AG10803 (cell line): ENCODE data around the gene PTPRD.

ENCODE experiments used
- DNase-seq: peaks from one replicate; pipeline ENCODE4 v3.0.0; 2010; ENCODE audit warnings: low read depth
- H3K4me3 ChIP-seq: 2 replicates; pipeline ENCODE4 v1.5.1; 2011; ENCODE audit warnings: mild to moderate bottlenecking, low read length, control low read depth
- TF ChIP-seq, protein P1 (sequence below): conservative IDR thresholded peaks from 2 replicates; pipeline ENCODE4 v1.5.1; 2011; ENCODE audit warnings: mild to moderate bottlenecking, low read length, control low read depth, inconsistent platforms

Gene PTPRD

GRCh38 chr9:8668231-8668630 is 1944.6 kb downstream of the PTPRD start:
- no peak overlapping the region for H3K4me3 ChIP-seq
- no peak for DNase-seq
- TF ChIP-seq, protein P1, sequence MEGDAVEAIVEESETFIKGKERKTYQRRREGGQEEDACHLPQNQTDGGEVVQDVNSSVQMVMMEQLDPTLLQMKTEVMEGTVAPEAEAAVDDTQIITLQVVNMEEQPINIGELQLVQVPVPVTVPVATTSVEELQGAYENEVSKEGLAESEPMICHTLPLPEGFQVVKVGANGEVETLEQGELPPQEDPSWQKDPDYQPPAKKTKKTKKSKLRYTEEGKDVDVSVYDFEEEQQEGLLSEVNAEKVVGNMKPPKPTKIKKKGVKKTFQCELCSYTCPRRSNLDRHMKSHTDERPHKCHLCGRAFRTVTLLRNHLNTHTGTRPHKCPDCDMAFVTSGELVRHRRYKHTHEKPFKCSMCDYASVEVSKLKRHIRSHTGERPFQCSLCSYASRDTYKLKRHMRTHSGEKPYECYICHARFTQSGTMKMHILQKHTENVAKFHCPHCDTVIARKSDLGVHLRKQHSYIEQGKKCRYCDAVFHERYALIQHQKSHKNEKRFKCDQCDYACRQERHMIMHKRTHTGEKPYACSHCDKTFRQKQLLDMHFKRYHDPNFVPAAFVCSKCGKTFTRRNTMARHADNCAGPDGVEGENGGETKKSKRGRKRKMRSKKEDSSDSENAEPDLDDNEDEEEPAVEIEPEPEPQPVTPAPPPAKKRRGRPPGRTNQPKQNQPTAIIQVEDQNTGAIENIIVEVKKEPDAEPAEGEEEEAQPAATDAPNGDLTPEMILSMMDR = no peak

- TF ChIP-seq, protein P1 = no peak
- H3K4me3 ChIP-seq = no peak overlapping the region
- no peak for DNase-seq
Measured at GRCh38 chr9:8666060-8666459, 1946.7 kb downstream of the PTPRD start.

GRCh38 chr9:8660383-8660782 is 1952.4 kb downstream of the PTPRD start:
- no peak for DNase-seq
- TF ChIP-seq, protein P1 = no peak
- H3K4me3 ChIP-seq = no peak overlapping the region

DNA sequence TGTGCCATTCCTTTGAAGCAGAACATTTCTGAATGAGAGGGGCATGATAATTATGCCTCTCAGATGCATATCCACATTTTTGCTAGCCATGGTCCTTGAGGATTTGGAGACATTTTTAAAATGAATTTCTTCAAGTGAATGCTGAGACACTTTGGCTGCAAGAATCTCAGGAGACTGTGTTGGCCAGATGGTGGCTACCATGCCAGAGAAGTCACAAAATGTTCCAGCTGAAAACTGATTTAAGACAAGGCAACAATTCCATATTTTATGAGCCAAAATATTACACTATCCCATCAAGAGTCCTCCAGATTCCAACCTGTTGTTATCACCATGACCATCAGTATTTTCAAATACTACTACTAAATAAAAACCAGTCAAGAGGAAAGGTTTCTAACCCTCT is 1953.7 kb downstream of the PTPRD start:
- H3K4me3 ChIP-seq = no peak overlapping the region
- TF ChIP-seq, protein P1 = no peak
- DNase-seq = no peak

DNA sequence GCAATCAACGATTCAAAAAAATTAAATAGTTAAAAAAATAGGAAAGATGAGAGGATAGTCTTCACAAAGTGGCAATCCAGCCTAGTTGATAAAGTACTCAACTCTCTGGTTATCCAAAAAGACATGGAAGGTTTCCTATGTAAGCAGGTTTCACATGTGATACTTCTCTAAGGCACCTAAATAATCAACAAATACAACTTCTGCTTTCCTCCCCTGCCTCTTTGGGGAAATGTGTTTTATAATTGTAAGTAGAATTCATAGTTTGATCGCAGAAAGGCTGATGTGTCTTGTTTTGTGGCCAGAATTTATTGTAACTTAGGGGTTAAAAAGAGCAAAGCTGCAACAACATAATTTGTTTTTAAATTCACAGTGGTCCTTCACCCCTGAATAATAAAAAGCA is 1957.7 kb downstream of the PTPRD start:
- H3K4me3 ChIP-seq = no peak overlapping the region
- DNase-seq = no peak
- TF ChIP-seq, protein P1 = no peak

GRCh38 chr9:8653855-8654254 is 1958.9 kb downstream of the PTPRD start:
- TF ChIP-seq, protein P1 = no peak

DNA sequence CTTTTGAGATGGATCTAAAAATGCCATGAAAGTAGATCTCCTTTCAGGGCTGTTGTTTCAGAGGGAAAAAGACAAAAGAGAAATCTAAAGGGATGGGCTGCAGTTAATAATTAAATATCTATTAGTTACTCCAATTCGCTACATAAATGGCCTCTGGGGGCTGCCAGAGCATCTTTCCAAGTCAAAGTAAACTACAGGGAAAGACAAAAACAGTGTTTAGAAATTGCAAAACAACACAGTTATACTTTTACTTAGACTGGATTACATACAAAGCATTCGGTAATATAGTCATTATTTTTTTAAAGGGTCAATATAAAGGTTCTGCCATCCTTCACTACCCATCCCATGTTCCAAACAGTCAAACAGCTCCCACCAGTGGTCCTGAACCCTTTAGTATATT is 1959.7 kb downstream of the PTPRD start:
- TF ChIP-seq, protein P1 = no peak
- no peak for DNase-seq
- no peak overlapping the region for H3K4me3 ChIP-seq

More at GRCh38 chr9:8653855-8654254, 1958.9 kb downstream of the PTPRD start:
- no peak for DNase-seq
- H3K4me3 ChIP-seq = no peak overlapping the region
